Measurements from ENCODE around the gene BACH2. TPM values are rescaled to one million over a fixed set of nuclear protein-coding genes. Genes with fewer than 3 reads are reported as not detected.
"Not testable (repeated sequence)": the region's sequence is repeated elsewhere in the genome, so short reads cannot be mapped to it uniquely, and the experiment has no call there.

BACH2 gene
- total and polyA plus RNA-seq, 2 donors (not counting 1 experiment from before 2014, with no cell fraction given) = 2.2 to 2.6 TPM

DNA sequence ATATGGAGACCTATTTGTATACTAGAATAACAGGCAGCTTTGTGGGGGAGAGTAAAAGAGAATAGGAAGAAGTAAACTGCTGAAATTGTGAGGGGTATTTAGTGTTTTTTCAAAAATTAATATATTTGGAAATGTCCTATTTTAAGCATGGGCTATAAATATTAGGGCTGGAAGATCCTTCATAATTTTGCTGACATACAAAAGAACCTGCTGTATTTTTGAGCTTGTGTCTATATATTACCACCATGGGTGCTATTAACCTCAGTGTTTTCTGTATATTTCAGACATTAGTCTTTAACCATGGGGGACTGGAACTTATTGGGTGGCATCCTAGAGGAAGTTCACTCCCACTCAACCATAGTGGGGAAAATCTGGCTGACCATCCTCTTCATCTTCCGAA lies 402.5 kb downstream of the BACH2 start, which contains the start of gene GJA10:
Gene GJA10 (plus strand): TSS at position 301 of the 400 bp plus-strand sequence. CDS start 0 bp downstream, at position 301.
- no peak within 1 kb of the TSS for H3K27ac ChIP-seq (ENCODE audit: insufficient read depth, low read length)
- H2AFZ ChIP-seq (ENCODE audit: low read length) = no peak within 1 kb of the TSS
- no peak for DNase-seq (ENCODE audit: low read depth in 2 of 2)
- no peaks in the 10 kb centered on the region for H3K9me3 ChIP-seq (ENCODE audit: control insufficient read depth, insufficient read depth, low read depth, low read length)
- H3K79me2 ChIP-seq (ENCODE audit: control insufficient read depth, insufficient read depth, low read length) = no peaks in the 10 kb centered on the region
- no peaks in the 10 kb centered on the region for H3K4me1 ChIP-seq (ENCODE audit: control insufficient read depth, extremely low read depth, insufficient read depth, low read length)
- H3K4me3 ChIP-seq (replicated peaks in 1 of 4; ENCODE audit: control extremely low read depth in 1 of 4, insufficient read depth in 1 of 4, low read depth in 3 of 4, low read length in 4 of 4) = no peak within 1 kb of the TSS
- H3K36me3 ChIP-seq (ENCODE audit: control insufficient read depth, insufficient read depth, low read length) = no peaks in the 10 kb centered on the region
- H3K4me2 ChIP-seq (ENCODE audit: extremely low read depth, insufficient read depth, low read length) = no peak within 1 kb of the TSS
- no peaks in the 10 kb centered on the region for H4K20me1 ChIP-seq (ENCODE audit: control insufficient read depth, extremely low read depth, insufficient read depth, low read length)
- H3K27me3 ChIP-seq (ENCODE audit: control insufficient read depth, insufficient read depth, low read length) = no peaks in the 10 kb centered on the region
- H3K9ac ChIP-seq (ENCODE audit: insufficient read depth, low read length) = no peak within 1 kb of the TSS
- TF ChIP-seq, protein P1, sequence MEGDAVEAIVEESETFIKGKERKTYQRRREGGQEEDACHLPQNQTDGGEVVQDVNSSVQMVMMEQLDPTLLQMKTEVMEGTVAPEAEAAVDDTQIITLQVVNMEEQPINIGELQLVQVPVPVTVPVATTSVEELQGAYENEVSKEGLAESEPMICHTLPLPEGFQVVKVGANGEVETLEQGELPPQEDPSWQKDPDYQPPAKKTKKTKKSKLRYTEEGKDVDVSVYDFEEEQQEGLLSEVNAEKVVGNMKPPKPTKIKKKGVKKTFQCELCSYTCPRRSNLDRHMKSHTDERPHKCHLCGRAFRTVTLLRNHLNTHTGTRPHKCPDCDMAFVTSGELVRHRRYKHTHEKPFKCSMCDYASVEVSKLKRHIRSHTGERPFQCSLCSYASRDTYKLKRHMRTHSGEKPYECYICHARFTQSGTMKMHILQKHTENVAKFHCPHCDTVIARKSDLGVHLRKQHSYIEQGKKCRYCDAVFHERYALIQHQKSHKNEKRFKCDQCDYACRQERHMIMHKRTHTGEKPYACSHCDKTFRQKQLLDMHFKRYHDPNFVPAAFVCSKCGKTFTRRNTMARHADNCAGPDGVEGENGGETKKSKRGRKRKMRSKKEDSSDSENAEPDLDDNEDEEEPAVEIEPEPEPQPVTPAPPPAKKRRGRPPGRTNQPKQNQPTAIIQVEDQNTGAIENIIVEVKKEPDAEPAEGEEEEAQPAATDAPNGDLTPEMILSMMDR (conservative IDR thresholded peaks at IDR 0.05 in 1 of 2, IDR thresholded peaks at IDR 0.05 in 1 of 2; ENCODE audit: low read depth in 1 of 2, low read length in 2 of 2) = no peak
- no peak for TF ChIP-seq EZH2 (IDR thresholded peaks at IDR 0.05; ENCODE audit: low read length, missing control alignments)

DNA sequence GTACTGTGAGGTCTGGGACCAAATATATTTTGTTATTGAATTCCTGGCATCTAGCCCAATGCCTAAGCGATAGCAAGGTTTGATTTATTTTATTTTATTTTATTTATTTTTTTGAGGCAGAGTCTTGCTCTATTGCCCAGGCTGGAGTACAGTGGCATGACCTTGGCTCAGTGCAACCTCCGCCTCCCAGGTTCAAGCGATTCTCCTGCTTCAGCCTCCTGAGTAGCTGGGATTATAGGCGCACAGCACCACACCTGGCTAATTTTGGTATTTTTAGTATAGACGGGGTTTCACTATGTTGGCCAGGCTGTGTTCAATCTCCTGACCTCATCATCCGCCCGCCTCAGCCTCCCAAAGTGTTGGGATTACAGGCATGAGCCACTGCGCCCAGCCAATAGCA lies 404.1 kb downstream of the BACH2 start:
- not testable (repeated sequence) for H3K36me3 ChIP-seq (ENCODE audit: control insufficient read depth, insufficient read depth, low read length)

DNA sequence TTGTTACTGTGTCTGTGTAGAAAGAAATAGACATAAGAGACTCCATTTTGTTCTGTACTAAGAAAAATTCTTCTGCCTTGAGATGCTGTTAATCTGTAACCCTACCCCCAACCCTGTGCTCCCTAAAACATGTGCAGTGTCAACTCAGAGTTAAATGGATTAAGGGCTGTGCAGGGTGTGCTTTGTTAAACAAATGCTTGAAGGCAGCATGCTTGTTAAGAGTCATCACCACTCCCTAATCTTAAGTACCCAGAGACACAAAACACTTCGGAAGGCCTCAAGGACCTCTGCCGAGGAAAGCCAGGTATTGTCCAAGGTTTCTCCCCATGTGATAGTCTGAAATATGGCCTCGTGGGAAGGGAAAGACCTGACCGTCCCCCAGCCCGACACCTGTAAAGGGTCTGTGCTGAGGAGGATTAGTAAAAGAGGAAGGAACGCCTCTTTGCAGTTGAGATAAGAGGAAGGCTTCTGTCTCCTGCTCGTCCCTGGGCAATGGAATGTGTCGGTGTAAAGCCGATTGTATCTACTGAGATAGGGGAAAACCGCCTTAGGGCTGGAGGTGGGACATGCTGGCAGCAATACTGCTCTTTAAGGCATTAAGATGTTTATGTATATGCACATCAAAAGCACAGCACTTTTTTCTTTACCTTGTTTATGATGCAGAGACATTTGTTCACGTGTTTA lies 405.7 kb downstream of the BACH2 start:
- H3K4me3 ChIP-seq (replicated peaks in 1 of 4; ENCODE audit: control extremely low read depth in 1 of 4, insufficient read depth in 1 of 4, low read depth in 3 of 4, low read length in 4 of 4); H3K9ac ChIP-seq (ENCODE audit: insufficient read depth, low read length); H3K4me2 ChIP-seq (ENCODE audit: extremely low read depth, insufficient read depth, low read length); H3K27ac ChIP-seq (ENCODE audit: insufficient read depth, low read length); H4K20me1 ChIP-seq (ENCODE audit: control insufficient read depth, extremely low read depth, insufficient read depth, low read length); H2AFZ ChIP-seq (ENCODE audit: low read length); DNase-seq (ENCODE audit: low read depth in 2 of 2); H3K27me3 ChIP-seq (ENCODE audit: control insufficient read depth, insufficient read depth, low read length); H3K36me3 ChIP-seq (ENCODE audit: control insufficient read depth, insufficient read depth, low read length); H3K4me1 ChIP-seq (ENCODE audit: control insufficient read depth, extremely low read depth, insufficient read depth, low read length); H3K9me3 ChIP-seq (ENCODE audit: control insufficient read depth, insufficient read depth, low read depth, low read length); H3K79me2 ChIP-seq (ENCODE audit: control insufficient read depth, insufficient read depth, low read length): not testable (repeated sequence)

More for the DNA sequence above, 404.1 kb downstream of the BACH2 start:
- not testable (repeated sequence) for H3K79me2 ChIP-seq (ENCODE audit: control insufficient read depth, insufficient read depth, low read length); H4K20me1 ChIP-seq (ENCODE audit: control insufficient read depth, extremely low read depth, insufficient read depth, low read length); H3K27me3 ChIP-seq (ENCODE audit: control insufficient read depth, insufficient read depth, low read length); H3K4me1 ChIP-seq (ENCODE audit: control insufficient read depth, extremely low read depth, insufficient read depth, low read length); H3K4me3 ChIP-seq (replicated peaks in 1 of 4; ENCODE audit: control extremely low read depth in 1 of 4, insufficient read depth in 1 of 4, low read depth in 3 of 4, low read length in 4 of 4); H2AFZ ChIP-seq (ENCODE audit: low read length); H3K9ac ChIP-seq (ENCODE audit: insufficient read depth, low read length); DNase-seq (ENCODE audit: low read depth in 2 of 2); H3K27ac ChIP-seq (ENCODE audit: insufficient read depth, low read length); H3K9me3 ChIP-seq (ENCODE audit: control insufficient read depth, insufficient read depth, low read depth, low read length); H3K4me2 ChIP-seq (ENCODE audit: extremely low read depth, insufficient read depth, low read length)

DNA sequence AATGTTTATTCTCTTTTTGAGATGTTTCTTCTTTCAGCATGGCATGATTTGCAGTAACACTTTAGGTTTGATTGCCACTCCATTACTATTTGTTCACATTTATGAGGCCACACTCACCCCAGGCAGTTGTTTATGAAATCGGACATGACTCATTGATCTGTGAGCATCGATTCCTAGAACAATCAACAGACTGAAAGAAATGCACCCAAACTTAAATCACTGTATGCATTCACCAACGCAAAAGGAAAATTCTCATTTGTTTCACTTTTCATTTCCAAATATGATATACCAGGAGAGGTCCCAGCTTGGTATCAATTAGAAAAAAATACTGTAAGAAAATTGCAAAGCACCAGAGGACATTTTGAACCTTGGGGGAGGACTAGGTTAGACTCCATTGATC lies 407.8 kb downstream of the BACH2 start:
- Histone ChIP-seq H2AFZ (ENCODE audit: low read length) (no peak overlapping the region), H3K4me3 (replicated peaks in 1 of 4; ENCODE audit: control extremely low read depth in 1 of 4, insufficient read depth in 1 of 4, low read depth in 3 of 4, low read length in 4 of 4) (no peak overlapping the region), H4K20me1 (ENCODE audit: control insufficient read depth, extremely low read depth, insufficient read depth, low read length) (no peaks in the 10 kb centered on the region), H3K27ac (ENCODE audit: insufficient read depth, low read length) (no peak overlapping the region), H3K36me3 (ENCODE audit: control insufficient read depth, insufficient read depth, low read length) (no peaks in the 10 kb centered on the region), H3K9ac (ENCODE audit: insufficient read depth, low read length) (no peak overlapping the region), H3K79me2 (ENCODE audit: control insufficient read depth, insufficient read depth, low read length) (no peaks in the 10 kb centered on the region), H3K9me3 (ENCODE audit: control insufficient read depth, insufficient read depth, low read depth, low read length) (no peaks in the 10 kb centered on the region), H3K27me3 (ENCODE audit: control insufficient read depth, insufficient read depth, low read length) (no peaks in the 10 kb centered on the region), H3K4me1 (ENCODE audit: control insufficient read depth, extremely low read depth, insufficient read depth, low read length) (no peaks in the 10 kb centered on the region), H3K4me2 (ENCODE audit: extremely low read depth, insufficient read depth, low read length) (no peak overlapping the region)
- no peak for DNase-seq (ENCODE audit: low read depth in 2 of 2)
- TF ChIP-seq, protein P1 (conservative IDR thresholded peaks at IDR 0.05 in 1 of 2, IDR thresholded peaks at IDR 0.05 in 1 of 2; ENCODE audit: low read depth in 1 of 2, low read length in 2 of 2) = no peak
- no peak for TF ChIP-seq EZH2 (IDR thresholded peaks at IDR 0.05; ENCODE audit: low read length, missing control alignments)

Measured in fibroblast of lung (primary cell).